DMS 273 treated with DMSO at 0.1 percent for 48 hours (cell line): ENCODE results near the gene MLPH.
A peak's percentile ranks its signal among the peaks of the same experiment; 100 is the strongest.

ENCODE experiments used
- DNase-seq: peaks from one replicate; lab custom pipeline; 2025; lab: John Stamatoyannopoulos, UW

MLPH gene

GRCh38 chr2:237519506-237520245 lies 32.6 kb downstream of the MLPH start:
- DNase-seq: no peak

GRCh38 chr2:237520290-237520689 lies 33.2 kb downstream of the MLPH start:
- no peak for DNase-seq

GRCh38 chr2:237524631-237525030 lies 37.6 kb downstream of the MLPH start:
- no peak for DNase-seq

DNA sequence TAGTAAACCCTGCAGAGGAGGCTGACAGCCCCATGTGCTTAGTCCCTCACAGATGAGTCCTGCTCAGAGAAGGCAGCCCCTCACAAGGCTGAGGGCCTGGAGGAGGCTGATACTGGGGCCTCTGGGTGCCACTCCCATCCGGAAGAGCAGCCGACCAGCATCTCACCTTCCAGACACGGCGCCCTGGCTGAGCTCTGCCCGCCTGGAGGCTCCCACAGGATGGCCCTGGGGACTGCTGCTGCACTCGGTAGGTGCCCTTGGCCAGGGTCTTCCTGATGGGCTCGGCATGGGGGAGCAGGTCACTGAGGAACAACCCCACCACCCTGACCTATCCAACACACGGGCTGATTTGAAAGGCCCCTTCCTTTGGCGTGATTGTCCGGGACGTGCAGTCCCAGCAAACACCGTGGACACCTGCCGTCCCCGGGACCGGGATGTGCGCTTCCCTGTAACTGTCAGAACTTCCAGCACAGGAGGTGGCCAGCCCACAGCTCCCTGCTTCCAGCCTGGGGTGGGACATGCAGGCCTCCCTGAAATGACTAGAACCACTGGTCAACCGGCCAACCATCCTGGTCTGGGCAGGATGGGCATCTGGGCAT lies 38.6 kb downstream of the MLPH start:
- no peak for DNase-seq

GRCh38 chr2:237527233-237527632 lies 40.2 kb downstream of the MLPH start:
- DNase-seq: no peak

- DNase-seq: no peak
Measured at GRCh38 chr2:237527766-237528165, 40.7 kb downstream of the MLPH start.

GRCh38 chr2:237529452-237530402 lies 42.7 kb downstream of the MLPH start:
- no peak for DNase-seq

- DNase-seq: no peak
Measured at GRCh38 chr2:237530472-237531433, 43.7 kb downstream of the MLPH start.

- DNase-seq: no peak
Measured at GRCh38 chr2:237532160-237532559, 45.1 kb downstream of the MLPH start.

- no peak for DNase-seq
Measured at GRCh38 chr2:237533668-237534161, 46.7 kb downstream of the MLPH start.

GRCh38 chr2:237534380-237534779 lies 47.3 kb downstream of the MLPH start:
- no peak for DNase-seq

DNA sequence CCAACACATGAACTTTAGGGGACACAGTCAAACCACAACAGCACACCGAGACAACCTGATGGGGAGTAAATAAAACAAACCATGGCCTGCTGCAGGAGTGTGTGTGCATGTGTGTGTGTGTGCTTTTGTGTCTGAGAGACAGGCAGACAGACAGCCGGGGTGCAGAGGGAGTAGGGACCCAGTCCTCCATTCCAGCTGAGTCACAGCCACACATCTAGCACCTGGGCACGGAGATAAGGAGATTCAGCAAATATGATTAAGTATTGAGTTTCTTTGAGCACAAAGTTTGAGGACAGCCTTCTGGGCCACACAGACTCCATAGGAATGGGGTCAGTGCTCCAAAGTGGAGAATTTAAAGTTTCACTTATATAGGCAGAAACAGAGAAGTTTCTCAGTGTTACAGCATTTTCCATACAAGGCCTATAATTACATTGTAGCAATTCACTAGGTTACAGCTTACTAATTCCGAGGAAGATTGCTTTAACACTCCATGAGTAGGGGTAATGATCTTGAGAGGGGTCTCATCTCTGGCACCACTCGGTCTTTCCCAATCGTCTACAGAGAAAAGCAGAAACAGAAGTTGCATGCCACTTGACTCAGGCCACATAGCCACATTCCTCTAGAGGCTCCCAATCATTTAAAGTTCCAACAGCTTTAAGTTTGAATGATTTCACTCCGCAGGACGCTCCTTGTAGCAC lies 48.5 kb downstream of the MLPH start:
- no peak for DNase-seq

DNA sequence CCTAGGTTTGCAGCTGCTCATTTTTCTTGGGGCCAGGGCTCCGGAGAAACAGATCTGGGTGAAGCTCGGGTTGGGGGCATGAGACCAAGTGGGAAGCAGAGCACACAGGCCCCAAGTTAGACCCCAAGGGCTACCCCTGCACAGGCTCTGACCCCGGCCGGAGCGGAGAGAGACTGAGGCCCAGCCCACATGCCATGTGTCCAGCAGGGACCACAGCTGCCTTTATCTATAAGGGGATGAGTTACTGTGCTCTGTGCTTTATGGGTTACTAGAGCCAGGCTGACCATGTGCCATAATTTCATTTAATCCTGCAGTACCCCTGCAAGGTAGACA lies 49.0 kb downstream of the MLPH start:
- no peak for DNase-seq

- DNase-seq: no peak
Measured at GRCh38 chr2:237536617-237537016, 49.6 kb downstream of the MLPH start.

GRCh38 chr2:237538001-237538720 lies 51.1 kb downstream of the MLPH start:
- no peak for DNase-seq

DNA sequence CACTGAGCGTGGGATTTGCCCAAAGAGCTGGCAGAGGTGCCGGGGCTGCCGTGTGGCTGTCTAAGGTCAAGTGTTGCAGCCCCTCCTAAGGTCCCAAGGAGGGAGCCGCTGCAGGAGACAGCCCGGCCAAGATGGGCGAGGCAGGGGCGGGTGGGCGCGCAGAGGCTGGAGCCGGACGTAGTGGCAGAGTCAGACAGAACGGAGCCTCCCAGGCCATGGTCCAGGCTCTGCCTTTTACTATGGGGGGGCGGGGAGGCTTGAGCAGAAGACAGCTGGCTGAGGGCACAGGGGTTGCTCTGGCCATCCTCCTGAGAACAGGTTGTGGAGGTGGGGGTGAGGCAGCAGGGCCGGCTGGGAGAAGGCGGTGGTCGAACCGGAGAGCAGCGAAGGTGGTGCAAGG lies 51.9 kb downstream of the MLPH start:
- DNase-seq: no peak

DNA sequence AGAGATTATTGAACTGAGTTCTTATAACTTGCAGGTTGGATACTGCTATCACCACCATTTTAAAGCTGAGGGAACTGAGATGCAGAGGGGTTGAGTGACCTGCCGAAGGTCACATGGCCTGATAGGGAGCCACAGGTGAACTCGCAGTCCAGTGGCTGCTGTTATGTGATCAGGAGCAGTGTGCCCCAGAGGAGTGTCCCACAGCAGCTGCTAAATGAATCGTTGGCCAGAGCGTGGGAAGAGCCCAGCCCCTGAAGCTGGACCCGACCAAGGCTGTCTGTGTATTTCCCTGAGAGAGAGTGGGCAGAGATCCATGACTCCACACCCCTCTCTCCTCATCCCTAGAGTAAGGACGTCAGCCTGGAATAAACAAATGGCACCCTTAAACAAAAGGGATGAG lies 52.6 kb downstream of the MLPH start:
- no peak for DNase-seq

GRCh38 chr2:237540223-237540775 lies 53.2 kb downstream of the MLPH start:
- DNase-seq: peak; percentile 62

- DNase-seq: peak; percentile 64
Measured at GRCh38 chr2:237540823-237541222, 53.8 kb downstream of the MLPH start.

DNA sequence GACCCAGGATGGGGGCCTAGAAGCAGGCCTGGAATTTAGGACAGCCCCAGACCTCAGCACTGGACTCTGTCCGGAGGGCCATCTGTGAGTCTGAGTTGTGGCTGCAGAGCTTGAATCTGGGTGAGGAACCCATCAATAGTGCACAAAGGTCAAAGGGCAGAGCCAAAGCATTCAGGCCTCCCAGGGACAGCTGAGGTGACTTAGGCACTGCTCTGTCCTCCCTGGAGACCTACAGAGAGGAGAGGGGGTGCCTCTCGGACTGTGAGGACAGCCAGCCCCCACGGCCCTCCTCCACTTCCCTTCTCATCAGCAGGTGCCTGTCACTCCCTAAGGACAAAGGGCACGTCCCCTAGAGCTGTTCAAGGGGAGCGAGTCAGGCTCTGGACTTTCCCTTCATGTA lies 54.2 kb downstream of the MLPH start:
- no peak for DNase-seq
